ENCODE measurements around the gene SENP6.

SENP6 gene

GRCh38 chr6:75743971-75744370 lies 142.3 kb downstream of the SENP6 start:
- Histone ChIP-seq H3K4me1 (ENCODE audit: control insufficient read depth in 1 of 2, insufficient read depth in 1 of 2, low read depth in 1 of 2, low read length in 1 of 2) (peaks cover 5 to 7% of the 10 kb centered on the region in 2 experiments), H3K9me3 (no peaks in the 10 kb centered on the region), H3K4me3 (ENCODE audit: low read depth in 1 of 2, low read length in 1 of 2) (no peak overlapping the region), H3K27me3 (peaks cover 83% of the 10 kb centered on the region), H3K36me3 (no peaks in the 10 kb centered on the region), H3K27ac (no peak overlapping the region)
- no peak for TF ChIP-seq CTCF (IDR thresholded peaks at IDR 0.05)

GRCh38 chr6:75745404-75745803 lies 143.7 kb downstream of the SENP6 start:
- no peaks in the 10 kb centered on the region for H3K36me3 ChIP-seq
- no peak overlapping the region for H3K27ac ChIP-seq
- no peak overlapping the region for H3K4me3 ChIP-seq (ENCODE audit: low read depth in 1 of 2, low read length in 1 of 2)
- no peak for TF ChIP-seq CTCF (IDR thresholded peaks at IDR 0.05)
- peaks cover 10 to 14% of the 10 kb centered on the region in 2 experiments for H3K4me1 ChIP-seq (ENCODE audit: control insufficient read depth in 1 of 2, insufficient read depth in 1 of 2, low read depth in 1 of 2, low read length in 1 of 2)
- no peaks in the 10 kb centered on the region for H3K9me3 ChIP-seq
- peaks cover 88% of the 10 kb centered on the region for H3K27me3 ChIP-seq

GRCh38 chr6:75746221-75746620 lies 144.5 kb downstream of the SENP6 start:
- Histone ChIP-seq H3K4me1 (ENCODE audit: control insufficient read depth in 1 of 2, insufficient read depth in 1 of 2, low read depth in 1 of 2, low read length in 1 of 2) (peaks cover 10 to 14% of the 10 kb centered on the region in 2 experiments), H3K27ac (no peak overlapping the region), H3K27me3 (peaks cover 88% of the 10 kb centered on the region), H3K4me3 (ENCODE audit: low read depth in 1 of 2, low read length in 1 of 2) (no peak overlapping the region), H3K36me3 (no peaks in the 10 kb centered on the region), H3K9me3 (no peaks in the 10 kb centered on the region)
- TF ChIP-seq CTCF (IDR thresholded peaks at IDR 0.05), result no peak

DNA sequence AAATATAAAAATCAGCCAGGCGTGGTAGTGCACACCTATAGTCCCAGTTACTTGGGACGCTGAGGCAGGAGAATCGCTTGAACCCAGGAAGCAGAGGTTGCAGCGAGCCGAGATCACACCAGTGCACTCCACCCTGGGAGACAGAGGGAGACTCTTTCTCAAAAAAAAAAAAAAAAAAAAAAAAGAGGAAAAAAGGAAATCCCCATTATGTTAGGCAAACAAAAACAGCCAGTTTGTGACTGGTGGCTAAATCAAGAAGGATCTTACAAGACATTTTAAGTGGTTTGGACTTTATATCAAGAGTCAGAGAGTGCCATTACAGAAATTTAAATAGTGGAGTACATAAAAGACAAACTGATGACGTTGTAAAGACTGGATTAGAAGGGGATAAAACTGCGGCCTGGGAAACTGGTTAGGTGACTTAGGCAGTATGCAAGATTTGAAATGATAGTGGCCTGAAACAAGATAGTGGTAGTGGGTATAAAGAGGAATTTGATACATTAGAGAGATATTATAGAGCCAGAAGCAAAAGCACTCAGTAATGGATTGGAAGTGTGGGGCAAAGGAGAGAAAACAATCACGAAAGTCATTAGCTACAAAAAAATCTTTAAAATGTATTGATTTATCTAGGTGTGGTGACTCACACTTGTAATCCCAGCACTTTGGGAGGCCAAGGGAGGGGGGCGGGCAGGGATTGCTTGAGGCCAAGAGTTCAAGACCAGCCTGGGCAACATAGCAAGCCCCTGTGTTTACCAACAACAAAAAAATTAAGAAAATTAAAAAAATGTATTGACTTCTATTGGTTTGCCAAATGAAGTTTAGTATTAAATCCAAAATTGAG lies 145.7 kb downstream of the SENP6 start:
- no peak overlapping the region for H3K27ac ChIP-seq
- peaks cover 94% of the 10 kb centered on the region for H3K27me3 ChIP-seq
- H3K9me3 ChIP-seq, result no peaks in the 10 kb centered on the region
- no peak overlapping the region for H3K4me3 ChIP-seq (ENCODE audit: low read depth in 1 of 2, low read length in 1 of 2)
- H3K36me3 ChIP-seq, result no peaks in the 10 kb centered on the region
- peaks cover 10 to 14% of the 10 kb centered on the region in 2 experiments for H3K4me1 ChIP-seq (ENCODE audit: control insufficient read depth in 1 of 2, insufficient read depth in 1 of 2, low read depth in 1 of 2, low read length in 1 of 2)
- TF ChIP-seq CTCF (IDR thresholded peaks at IDR 0.05), result no peak

GRCh38 chr6:75748003-75748742 lies 146.5 kb downstream of the SENP6 start:
- no peak for TF ChIP-seq CTCF (IDR thresholded peaks at IDR 0.05)
- H3K36me3 ChIP-seq, result no peaks in the 10 kb centered on the region
- no peak overlapping the region for H3K27ac ChIP-seq
- H3K27me3 ChIP-seq, result peaks cover 100% of the 10 kb centered on the region
- peaks cover 10 to 14% of the 10 kb centered on the region in 2 experiments for H3K4me1 ChIP-seq (ENCODE audit: control insufficient read depth in 1 of 2, insufficient read depth in 1 of 2, low read depth in 1 of 2, low read length in 1 of 2)
- no peaks in the 10 kb centered on the region for H3K9me3 ChIP-seq
- H3K4me3 ChIP-seq (ENCODE audit: low read depth in 1 of 2, low read length in 1 of 2), result peak overlapping the region; percentile 57 to 67

All from neutrophil (primary cell).